Sigmoid colon (tissue), 3 donors: ENCODE results near the gene POLR1C.

ENCODE experiments used
- CTCF ChIP-seq, 4 experiments: fragments of 450-650 bp in 3 of 4; fragments of 200-600 bp in 1 of 4; IDR thresholded peaks; one replicate each; pipeline ENCODE4 v1.5.1; 2016 to 2019; ENCODE audit warnings: antibody characterized with exemption in 4 of 4, mild to moderate bottlenecking in 3 of 4, moderate library complexity in 2 of 4
- POLR2A ChIP-seq, 2 donors: fragments of 450-650 bp; IDR thresholded peaks; one replicate each; pipeline ENCODE4 v1.6.1; 2016; ENCODE audit warnings: antibody characterized with exemption in 2 of 2, mild to moderate bottlenecking in 2 of 2, moderate library complexity in 2 of 2

DNA sequence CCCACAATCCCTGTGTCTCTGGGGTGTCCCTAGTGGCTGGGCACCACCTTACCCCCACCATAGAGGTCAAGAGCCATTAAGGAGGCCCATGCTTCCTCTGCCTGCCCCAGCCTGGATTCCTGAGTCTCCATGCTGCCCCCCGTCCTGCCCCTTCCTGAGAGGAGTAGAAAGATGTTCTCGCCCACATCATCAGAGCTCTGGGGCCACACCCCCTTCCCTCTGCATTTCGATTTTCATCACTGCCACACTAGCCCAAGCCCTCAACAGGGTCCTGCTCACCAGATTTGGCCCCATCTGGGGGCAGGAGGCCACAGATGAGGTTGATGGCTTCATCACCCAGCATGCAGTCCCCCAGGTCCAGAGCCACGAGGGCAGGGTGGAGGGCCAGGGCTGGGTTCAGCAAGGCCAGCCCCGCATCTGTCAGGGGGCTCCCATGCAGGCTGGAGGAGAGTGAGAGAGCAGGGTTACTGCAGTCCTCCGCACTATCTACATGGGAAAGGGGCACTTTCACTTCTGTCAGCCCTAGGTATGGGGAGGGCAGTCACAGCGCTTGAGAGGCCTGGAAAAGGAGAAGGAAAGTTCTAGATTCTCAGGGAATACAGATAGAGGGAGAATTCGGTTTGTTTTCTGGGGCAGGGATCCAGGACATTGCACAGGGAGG is 8.3 kb upstream of the POLR1C start:
- no peak for TF ChIP-seq CTCF (IDR thresholded peaks at IDR 0.05)
- no peak for TF ChIP-seq POLR2A (IDR thresholded peaks at IDR 0.05)
